Measurements from ENCODE around the gene LPCAT2. TPM values are rescaled to one million over a fixed set of nuclear protein-coding genes. Genes with fewer than 3 reads are reported as not detected.
A peak's percentile ranks its signal among the peaks of the same experiment; 100 is the strongest.
"Not testable (repeated sequence)": the region's sequence is repeated elsewhere in the genome, so short reads cannot be mapped to it uniquely, and the experiment has no call there.

Gene LPCAT2
- total and polyA plus RNA-seq, 8 donors = 1.7 to 12.8 (median 4.5) TPM

DNA sequence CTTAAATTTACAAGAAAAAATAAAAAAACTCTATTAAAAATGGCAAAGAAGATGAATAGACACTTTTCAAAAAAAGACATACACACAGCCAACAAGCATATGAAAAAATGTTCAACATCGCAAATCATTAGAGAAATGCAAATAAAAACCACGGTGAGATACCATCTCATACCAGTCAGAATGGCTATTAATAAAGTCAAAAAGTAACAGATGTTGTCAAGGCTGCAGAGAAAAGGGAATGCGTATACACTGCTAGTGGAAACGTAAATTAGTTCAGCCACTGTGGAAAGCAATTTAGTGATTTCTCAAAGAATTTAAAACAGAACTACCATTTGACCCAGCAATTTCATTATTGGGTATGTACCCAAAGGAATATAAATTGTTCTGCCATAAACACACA is 89.1 kb downstream of the LPCAT2 start:
- TF ChIP-seq, protein P1, sequence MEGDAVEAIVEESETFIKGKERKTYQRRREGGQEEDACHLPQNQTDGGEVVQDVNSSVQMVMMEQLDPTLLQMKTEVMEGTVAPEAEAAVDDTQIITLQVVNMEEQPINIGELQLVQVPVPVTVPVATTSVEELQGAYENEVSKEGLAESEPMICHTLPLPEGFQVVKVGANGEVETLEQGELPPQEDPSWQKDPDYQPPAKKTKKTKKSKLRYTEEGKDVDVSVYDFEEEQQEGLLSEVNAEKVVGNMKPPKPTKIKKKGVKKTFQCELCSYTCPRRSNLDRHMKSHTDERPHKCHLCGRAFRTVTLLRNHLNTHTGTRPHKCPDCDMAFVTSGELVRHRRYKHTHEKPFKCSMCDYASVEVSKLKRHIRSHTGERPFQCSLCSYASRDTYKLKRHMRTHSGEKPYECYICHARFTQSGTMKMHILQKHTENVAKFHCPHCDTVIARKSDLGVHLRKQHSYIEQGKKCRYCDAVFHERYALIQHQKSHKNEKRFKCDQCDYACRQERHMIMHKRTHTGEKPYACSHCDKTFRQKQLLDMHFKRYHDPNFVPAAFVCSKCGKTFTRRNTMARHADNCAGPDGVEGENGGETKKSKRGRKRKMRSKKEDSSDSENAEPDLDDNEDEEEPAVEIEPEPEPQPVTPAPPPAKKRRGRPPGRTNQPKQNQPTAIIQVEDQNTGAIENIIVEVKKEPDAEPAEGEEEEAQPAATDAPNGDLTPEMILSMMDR (IDR thresholded peaks at IDR 0.05) = no peak
- no peak for DNase-seq
- FAIRE-seq = no peak
- H3K4me1 ChIP-seq = no peaks in the 10 kb centered on the region
- intact Hi-C loops (cut with DNase I) = no loop called here
- whole genome bisulfite sequencing, 2 donors = 19 to 26% methylated on average over 4 of the region's 4 CpGs
- no peak overlapping the region for H3K4me3 ChIP-seq
- no peak overlapping the region for H3K27ac ChIP-seq
- H3K27me3 ChIP-seq = no peaks in the 10 kb centered on the region
- no peaks in the 10 kb centered on the region for H3K36me3 ChIP-seq
- no peak for ATAC-seq
- H3K9me3 ChIP-seq = no peaks in the 10 kb centered on the region

DNA sequence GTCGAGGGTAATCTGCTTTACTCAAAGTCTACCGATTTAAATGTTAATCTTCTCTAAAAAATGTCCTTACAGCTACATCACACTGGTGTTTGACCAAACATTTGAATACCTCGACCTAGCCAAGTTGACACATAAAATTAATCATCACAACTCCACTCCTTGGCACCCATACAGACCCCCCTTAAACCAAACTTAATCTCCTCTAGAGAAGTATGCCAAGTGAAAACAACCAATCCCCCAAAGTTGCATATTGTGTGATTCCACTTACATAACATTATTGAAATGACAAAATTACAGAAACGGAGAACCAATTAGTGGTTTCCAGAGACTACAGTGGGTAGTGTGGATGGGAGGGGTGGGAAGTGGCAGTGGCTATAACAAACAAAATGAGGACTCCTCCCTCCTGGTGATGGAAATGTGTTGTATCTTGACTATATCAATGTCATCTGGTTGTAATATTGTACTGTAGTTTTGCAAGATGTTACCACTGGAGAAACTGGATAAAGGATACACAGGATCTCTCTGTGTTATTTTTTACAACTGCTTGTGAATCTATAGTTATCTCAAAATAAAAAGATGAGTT is 97.0 kb downstream of the LPCAT2 start:
- no peaks in the 10 kb centered on the region for H3K9me3 ChIP-seq
- TF ChIP-seq, protein P1 (IDR thresholded peaks at IDR 0.05) = no peak
- intact Hi-C loops (cut with DNase I) = no loop called here
- H3K27me3 ChIP-seq = no peaks in the 10 kb centered on the region
- H3K4me1 ChIP-seq = no peaks in the 10 kb centered on the region
- no peaks in the 10 kb centered on the region for H3K36me3 ChIP-seq
- WGBS, 2 donors = 39 to 40% methylated on average over 4 of the region's 4 CpGs
- peak in 1 of 4 donors; percentile 40 for ATAC-seq
- H3K27ac ChIP-seq = no peak overlapping the region
- H3K4me3 ChIP-seq = no peak overlapping the region
- no peak for DNase-seq
- FAIRE-seq = no peak

DNA sequence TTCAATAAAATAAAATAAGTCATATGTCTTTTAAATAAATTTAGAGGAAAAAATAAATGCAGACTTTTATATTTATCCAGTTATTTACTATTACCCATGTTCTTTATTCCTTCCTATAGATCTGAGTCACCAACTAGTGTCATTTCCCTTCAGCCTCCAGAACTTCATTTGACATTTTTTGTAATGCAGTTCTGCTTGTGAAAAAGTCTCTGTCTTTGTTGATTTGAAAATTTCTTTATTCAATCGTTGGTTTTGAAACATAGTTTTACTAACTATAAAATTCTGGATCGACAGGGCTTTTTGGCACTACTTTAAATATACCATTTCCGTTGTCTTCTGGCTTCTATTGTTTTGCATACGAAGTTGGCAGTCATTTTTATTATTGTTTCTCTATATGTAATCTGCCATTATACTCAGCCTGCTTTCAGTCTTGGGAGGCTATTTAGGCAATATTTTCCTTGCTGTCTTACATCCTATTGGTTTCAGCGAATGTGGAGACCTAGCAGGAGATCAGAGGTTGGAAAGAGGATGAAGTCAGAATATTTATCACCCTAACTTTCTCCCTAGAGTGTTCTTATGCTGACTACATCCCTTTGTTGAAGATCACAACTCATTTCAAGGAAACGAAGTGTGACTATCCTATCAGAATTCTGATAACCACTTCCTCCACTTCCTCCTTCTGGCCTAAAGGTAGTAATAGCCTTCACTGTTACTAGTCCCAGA is 104.9 kb downstream of the LPCAT2 start:
- DNase-seq = no peak
- Histone ChIP-seq H3K36me3 (no peaks in the 10 kb centered on the region), H3K4me3 (no peak overlapping the region), H3K27me3 (no peaks in the 10 kb centered on the region), H3K9me3 (no peaks in the 10 kb centered on the region), H3K4me1 (no peaks in the 10 kb centered on the region), H3K27ac (no peak overlapping the region)
- no peak for ATAC-seq
- TF ChIP-seq, protein P1 (IDR thresholded peaks at IDR 0.05) = no peak
- intact Hi-C loops (cut with DNase I) = no loop called here
- 72 to 76% methylated on average over 6 of the region's 6 CpGs for WGBS, 2 donors
- no peak for FAIRE-seq

DNA sequence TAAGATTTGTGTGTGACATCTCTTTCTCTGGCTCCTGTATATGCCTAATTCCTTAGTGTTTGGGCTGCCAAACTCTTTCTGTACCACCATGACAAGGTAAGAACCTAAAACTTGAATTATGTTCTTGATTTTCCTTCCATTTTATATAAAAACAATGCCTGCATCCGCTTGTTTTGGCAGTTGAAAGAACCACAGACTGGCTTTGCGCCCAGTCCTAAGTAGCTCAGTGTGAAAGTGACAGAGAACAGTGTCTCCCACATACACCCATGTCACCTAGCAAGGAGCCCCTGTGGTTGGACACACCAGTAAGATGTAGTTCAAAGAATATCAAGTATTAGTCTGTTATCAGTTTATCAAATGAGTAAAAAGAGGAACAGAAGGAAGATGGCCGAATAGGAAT is 106.2 kb downstream of the LPCAT2 start:
- ATAC-seq = no peak
- no peaks in the 10 kb centered on the region for H3K9me3 ChIP-seq
- H3K4me3 ChIP-seq = no peak overlapping the region
- WGBS, 2 donors = 77 to 85% methylated on average over 3 of the region's 3 CpGs
- TF ChIP-seq, protein P1 (IDR thresholded peaks at IDR 0.05) = no peak
- intact Hi-C loops (cut with DNase I) = no loop called here
- no peak overlapping the region for H3K27ac ChIP-seq
- FAIRE-seq = no peak
- no peak for DNase-seq
- no peaks in the 10 kb centered on the region for H3K27me3 ChIP-seq
- H3K4me1 ChIP-seq = no peaks in the 10 kb centered on the region
- no peaks in the 10 kb centered on the region for H3K36me3 ChIP-seq

DNA sequence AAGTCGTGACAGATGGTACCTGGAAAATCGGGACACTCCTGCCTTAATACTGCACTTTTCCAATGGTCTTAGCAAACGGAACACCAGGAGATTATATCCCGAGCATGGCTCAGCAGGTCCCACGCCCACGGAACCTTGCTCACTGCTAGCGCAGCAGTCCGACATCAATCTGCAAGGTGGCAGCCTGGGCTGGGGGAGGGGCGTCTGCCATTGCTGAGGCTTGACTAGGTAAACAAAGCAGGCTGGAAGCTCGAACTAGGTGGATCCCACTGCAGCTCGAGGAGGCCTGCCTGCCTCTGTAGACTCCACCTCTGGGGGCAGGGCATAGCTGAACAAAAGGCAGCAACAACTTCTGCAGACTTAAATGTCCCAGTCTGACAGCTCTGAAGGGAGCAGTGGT is 106.8 kb downstream of the LPCAT2 start:
- ATAC-seq; H3K4me3 ChIP-seq; intact Hi-C loops (cut with DNase I); H3K4me1 ChIP-seq; H3K36me3 ChIP-seq; H3K27ac ChIP-seq; H3K27me3 ChIP-seq; DNase-seq; FAIRE-seq; H3K9me3 ChIP-seq: not testable (repeated sequence)
- 73 to 79% methylated on average over 11 of the region's 11 CpGs for WGBS, 2 donors

Measured in pancreas (tissue), 10 donors.